H1 (cell line): ENCODE measurements around the gene MAP2K2. TPM values are rescaled to one million over a fixed set of nuclear protein-coding genes. Genes with fewer than 3 reads are reported as not detected.

Source experiments
- CTCF ChIA-PET: fragments of 300-600 bp; sonication (Branson Sonifier 250); formaldehyde crosslinking; loops from one replicate; lab custom pipeline; 2021; ENCODE audit not compliant: partially characterized antibody; lab: Charles Lee
- POLR2A ChIA-PET: fragments of 300-600 bp; sonication (Branson Sonifier 250); formaldehyde crosslinking; loops from one replicate; lab custom pipeline; 2021; ENCODE audit warnings: inconsistent platforms; ENCODE audit not compliant: partially characterized antibody; lab: Charles Lee
- DNase-seq, 2 experiments: peaks; one replicate each; pipeline versions ENCODE4 v3.0.0 to v3.0.0-alpha.2; 2010 to 2022; ENCODE audit warnings: low spot score in 2 of 2, low read depth in 1 of 2, mixed read lengths in 1 of 2
- FAIRE-seq: peaks from 2 replicates; lab custom pipeline; 2011; peaks lifted over from hg19 to GRCh38; lab: Jason Lieb, UNC
- H2AFZ ChIP-seq: 2 replicates; pipeline ENCODE4 v1.8.1; 2012; ENCODE audit warnings: low read length, inconsistent platforms
- H2AK5ac ChIP-seq: 2 replicates; pipeline ENCODE4 v1.6.1; 2013; ENCODE audit warnings: low read depth, low read length
- H2BK120ac ChIP-seq: replicated peaks from 2 replicates; pipeline ENCODE3; 2013; ENCODE audit warnings: low read depth, low read length, inconsistent platforms
- H2BK12ac ChIP-seq: 2 replicates; pipeline ENCODE4 v1.6.1; 2013; ENCODE audit warnings: low read depth, low read length
- H2BK15ac ChIP-seq: 2 replicates; pipeline ENCODE4 v1.6.1; 2013; ENCODE audit warnings: low read length
- H2BK20ac ChIP-seq: 2 replicates; pipeline ENCODE4 v1.6.1; 2013; ENCODE audit warnings: low read length
- H2BK5ac ChIP-seq: 2 replicates; pipeline ENCODE4 v1.6.1; 2013; ENCODE audit warnings: low read depth, low read length
- H3K14ac ChIP-seq: 2 replicates; pipeline ENCODE4 v1.6.1; 2013; ENCODE audit warnings: inconsistent platforms; ENCODE audit not compliant: insufficient read length
- H3K18ac ChIP-seq: 2 replicates; pipeline ENCODE4 v1.6.1; 2013; ENCODE audit warnings: low read length; ENCODE audit errors: extremely low read depth
- H3K23ac ChIP-seq: 2 replicates; pipeline ENCODE4 v1.6.1; 2013; ENCODE audit warnings: inconsistent platforms; ENCODE audit not compliant: insufficient read length
- H3K23me2 ChIP-seq: 2 replicates; pipeline ENCODE4 v1.6.1; 2013; ENCODE audit warnings: low read depth, low read length
- H3K27ac ChIP-seq: 2 replicates; pipeline ENCODE4 v1.6.1; 2011; ENCODE audit warnings: low read depth, low read length, inconsistent platforms
- H3K27me3 ChIP-seq, 4 experiments: replicated peaks in 1 of 4; 1 replicate in 1 of 4; 2 replicates in 3 of 4; pipeline versions ENCODE4 v1.6.1 to v1.8.1; 2011 to 2013; ENCODE audit warnings: low read length in 3 of 4, mild to moderate bottlenecking in 3 of 4, inconsistent platforms in 2 of 4, mixed read lengths in 2 of 4, moderate library complexity in 1 of 4; ENCODE audit not compliant: control insufficient read depth in 3 of 4, insufficient read depth in 3 of 4; ENCODE audit errors: extremely low read depth in 1 of 4
- H3K36me3 ChIP-seq, 4 experiments: 2 replicates each; pipeline versions ENCODE4 v1.6.1 to v1.8.1; 2011 to 2013; ENCODE audit warnings: mild to moderate bottlenecking in 4 of 4, low read length in 3 of 4, moderate library complexity in 2 of 4, control low read depth in 1 of 4, inconsistent platforms in 1 of 4; ENCODE audit not compliant: insufficient read depth in 4 of 4, control insufficient read depth in 2 of 4
- H3K4ac ChIP-seq: replicated peaks from 2 replicates; pipeline ENCODE3; 2013; ENCODE audit warnings: low read length, low read depth, mixed read lengths, inconsistent platforms; ENCODE audit not compliant: insufficient read length
- H3K4me1 ChIP-seq, 4 experiments: replicated peaks in 1 of 4; 1 replicate in 1 of 4; 2 replicates in 3 of 4; pipeline versions ENCODE4 v1.6.1 to v1.8.1; 2011 to 2013; ENCODE audit warnings: low read length in 3 of 4, inconsistent platforms in 2 of 4, mixed read lengths in 1 of 4; ENCODE audit not compliant: insufficient read depth in 4 of 4, control insufficient read depth in 3 of 4
- H3K4me2 ChIP-seq, 2 experiments: 2 replicates each; pipeline versions ENCODE4 v1.6.1 to v1.8.1; 2011 to 2013; ENCODE audit warnings: low read depth in 2 of 2, low read length in 2 of 2, control low read depth in 1 of 2, inconsistent platforms in 1 of 2, mild to moderate bottlenecking in 1 of 2; ENCODE audit not compliant: insufficient read depth in 1 of 2
- H3K4me3 ChIP-seq, 4 experiments: fragments of 200-600, 300-600 bp in 1 of 4; sonication (generic), shearing (Covaris generic), sonication (Bioruptor Twin) in 1 of 4; 2 replicates each; pipeline versions ENCODE4 v1.5.1 to v1.8.1; 2011 to 2016; ENCODE audit warnings: low read length in 4 of 4, low read depth in 3 of 4, control low read depth in 2 of 4, inconsistent platforms in 2 of 4, mild to moderate bottlenecking in 2 of 4, mixed read lengths in 1 of 4, moderate library complexity in 1 of 4; ENCODE audit not compliant: insufficient read depth in 2 of 4; ENCODE audit errors: extremely low read depth in 1 of 4
- H3K56ac ChIP-seq: replicated peaks from 2 replicates; pipeline ENCODE3; 2013; ENCODE audit warnings: low read depth, mild to moderate bottlenecking, mixed read lengths, low read length, inconsistent platforms; ENCODE audit not compliant: insufficient read length
- H3K79me1 ChIP-seq: 2 replicates; pipeline ENCODE4 v1.6.1; 2013; ENCODE audit warnings: low read depth, low read length, control low read depth
- H3K79me2 ChIP-seq, 2 experiments: 2 replicates each; pipeline versions ENCODE4 v1.6.1 to v1.8.1; 2012 to 2013; ENCODE audit warnings: low read length in 2 of 2, mild to moderate bottlenecking in 2 of 2, inconsistent platforms in 1 of 2; ENCODE audit not compliant: insufficient read depth in 2 of 2, control insufficient read depth in 1 of 2
- H3K9ac ChIP-seq, 4 experiments: replicated peaks in 1 of 4; 1 replicate in 1 of 4; 2 replicates in 3 of 4; pipeline versions ENCODE4 v1.6.1 to v1.8.1; 2011 to 2013; ENCODE audit warnings: low read depth in 3 of 4, low read length in 3 of 4, control low read depth in 2 of 4, mild to moderate bottlenecking in 2 of 4, moderate library complexity in 2 of 4, inconsistent platforms in 1 of 4; ENCODE audit errors: extremely low read depth in 1 of 4
- H3K9me3 ChIP-seq, 2 experiments: 2 replicates each; pipeline versions ENCODE4 v1.6.1 to v1.8.1; 2012 to 2013; ENCODE audit warnings: mild to moderate bottlenecking in 2 of 2, moderate library complexity in 2 of 2, control low read depth in 1 of 2, inconsistent platforms in 1 of 2, low read depth in 1 of 2, low read length in 1 of 2, mixed read lengths in 1 of 2; ENCODE audit not compliant: insufficient read depth in 2 of 2
- H4K20me1 ChIP-seq, 2 experiments: replicated peaks in 1 of 2; 2 replicates each; pipeline versions ENCODE3 to v1.8.1; 2011 to 2013; ENCODE audit warnings: inconsistent platforms in 2 of 2, low read length in 2 of 2, mild to moderate bottlenecking in 1 of 2; ENCODE audit not compliant: insufficient read depth in 2 of 2, control insufficient read depth in 1 of 2
- H4K5ac ChIP-seq: 2 replicates; pipeline ENCODE4 v1.6.1; 2013; ENCODE audit warnings: low read length, low read depth, mixed read lengths, inconsistent platforms; ENCODE audit not compliant: insufficient read length
- H4K8ac ChIP-seq: 2 replicates; pipeline ENCODE4 v1.8.0; 2013; ENCODE audit warnings: mild to moderate bottlenecking, moderate library complexity, low read length, inconsistent platforms; ENCODE audit not compliant: insufficient read depth; ENCODE audit errors: extremely low read depth
- H4K91ac ChIP-seq: replicated peaks from 2 replicates; pipeline ENCODE3; 2013; ENCODE audit warnings: low read length, mixed read lengths, inconsistent platforms; ENCODE audit not compliant: insufficient read length
- CHD2 ChIP-seq: IDR thresholded peaks from 2 replicates; pipeline ENCODE4 v1.6.1; 2012; ENCODE audit warnings: low read length, improper control_type of control experiment
- CREB1 ChIP-seq: IDR thresholded peaks from 2 replicates; pipeline ENCODE4 v1.6.1; 2012; ENCODE audit warnings: inconsistent platforms
- CTBP2 ChIP-seq: IDR thresholded peaks from 2 replicates; pipeline ENCODE4 v1.7.0; 2011; ENCODE audit warnings: borderline replicate concordance, mild to moderate bottlenecking, moderate library complexity, mixed read lengths, low read length; ENCODE audit not compliant: insufficient read depth, insufficient read length
- FOSL1 ChIP-seq: IDR thresholded peaks from 2 replicates; pipeline ENCODE4 v1.6.1; 2011; ENCODE audit warnings: mild to moderate bottlenecking, low read depth, low read length, moderate library complexity; ENCODE audit not compliant: insufficient read depth
- GABPA ChIP-seq: IDR thresholded peaks from 2 replicates; pipeline ENCODE4 v1.6.1; 2011; ENCODE audit warnings: mild to moderate bottlenecking, low read length, moderate library complexity, borderline replicate concordance; ENCODE audit not compliant: insufficient read depth
- KDM4A ChIP-seq: IDR thresholded peaks from one replicate; pipeline ENCODE4 v1.7.1; 2012; ENCODE audit warnings: low read depth, mild to moderate bottlenecking, moderate library complexity, low read length, inconsistent platforms; ENCODE audit not compliant: severe bottlenecking
- RBBP5 ChIP-seq: IDR thresholded peaks from 2 replicates; pipeline ENCODE4 v1.7.1; 2012; ENCODE audit warnings: low read depth, mild to moderate bottlenecking, inconsistent platforms, low read length, moderate library complexity, borderline replicate concordance
- RXRA ChIP-seq: IDR thresholded peaks from 2 replicates; pipeline ENCODE4 v1.6.1; 2011; ENCODE audit warnings: low read depth, mild to moderate bottlenecking, low read length, moderate library complexity; ENCODE audit not compliant: insufficient read depth
- TAF7 ChIP-seq: optimal IDR thresholded peaks from 2 replicates; pipeline ENCODE3; 2011; ENCODE audit warnings: low read depth, mild to moderate bottlenecking, inconsistent platforms, low read length, moderate library complexity, borderline replicate concordance
- ZNF274 ChIP-seq: IDR thresholded peaks from 2 replicates; pipeline ENCODE4 v1.7.0; 2012; ENCODE audit warnings: low read length, borderline replicate concordance; ENCODE audit errors: extremely low read depth
- WGBS, 2 experiments: shearing (Covaris generic) in 1 of 2; methylation state at CpG; one replicate each; pipeline versions ENCODE4 v1.1.6 to v1.1.7; 2013 to 2015; ENCODE audit warnings: low lambda C conversion rate in 2 of 2, mixed read lengths in 2 of 2, inconsistent platforms in 1 of 2, low coverage in 1 of 2, missing lambda C conversion rate in 1 of 2; ENCODE audit not compliant: insufficient replicate concordance in 2 of 2, insufficient coverage in 1 of 2, insufficient read length in 1 of 2; ENCODE audit errors: extremely low coverage in 1 of 2, missing lambda C conversion rate in 1 of 2; 5-methylcytosine and 5-hydroxymethylcytosine counted together
- polyA plus RNA-seq, 7 experiments: library from polyadenylated mRNA; depleted of rRNA in 3 of 7; stranded (reverse) in 5 of 7; unstranded in 2 of 7; fragments of >200 nt in 5 of 7; fragments of 200-250 nt in 2 of 7; gene quantifications; 1 replicate in 5 of 7; 2 replicates in 1 of 7; 4 replicates in 1 of 7; pipeline versions ENCODE4 v1.2.1 to v1.2.3, GENCODE V29; 2011 to 2013; ENCODE audit warnings: missing spikeins in 2 of 7, mixed read lengths in 2 of 7
- total RNA-seq: library from RNA; stranded (reverse); fragmentation: NEBNext Ultra II Directional; extraction: Animal tissue kit (Norgen Biotek cat#: 25700); gene quantifications from 2 replicates; pipeline ENCODE4 v1.2.1, GENCODE V29; 2021

MAP2K2 gene
- total and polyA plus RNA-seq, 2 of the 8 experiments (the other 6 are each of a cell fraction or from before 2014, with no cell fraction given): 111 to 162 TPM

DNA sequence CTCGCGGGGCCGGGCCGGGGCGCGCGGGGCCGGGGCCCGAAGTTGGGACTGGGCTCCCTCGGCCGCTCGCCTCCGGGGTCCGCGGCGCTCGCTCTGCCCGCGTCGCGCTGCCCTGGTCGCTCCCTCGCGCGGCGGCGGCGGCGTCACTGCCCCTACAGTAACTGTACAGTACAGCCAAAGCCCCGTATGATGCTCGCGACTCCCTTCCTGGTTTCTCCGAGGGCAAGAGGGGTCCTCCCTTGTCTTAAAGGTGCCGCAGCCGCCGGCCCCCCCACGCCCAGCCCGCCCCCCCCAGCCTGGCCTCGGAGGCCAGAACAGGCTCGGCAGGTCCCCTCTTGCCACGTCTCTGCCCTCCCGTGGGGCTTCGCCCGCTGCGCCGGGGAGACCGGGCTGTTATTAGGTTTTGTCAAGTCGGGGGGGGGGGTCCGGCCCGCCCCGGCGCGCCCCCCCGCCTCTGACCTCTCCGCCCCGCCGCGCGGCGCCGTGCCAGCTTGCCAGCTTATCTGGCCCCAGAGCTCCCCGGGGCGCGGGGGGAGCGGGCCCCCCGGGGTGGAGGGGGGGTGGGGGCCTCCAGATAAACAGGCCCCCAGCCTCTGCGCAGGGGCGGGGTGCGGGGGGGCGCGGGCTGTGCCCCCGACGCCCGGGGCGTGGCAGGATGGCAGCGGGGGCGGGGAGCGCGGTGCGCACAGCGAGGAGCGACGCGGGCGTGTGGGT, 57.1 kb downstream of the MAP2K2 start, which contains the start of gene ZBTB7A:
ZBTB7A (minus strand) TSS at position 218 of the 714 bp plus-strand sequence. CDS start 11,667 bp downstream, outside the sequence.
- Histone ChIP-seq H3K79me1 (peaks cover 7% of the 10 kb centered on the region), H2AK5ac (no peak within 1 kb of the TSS), H4K5ac (no peak within 1 kb of the TSS), H2BK5ac (no peak within 1 kb of the TSS), H2AFZ (no peak within 1 kb of the TSS), H3K36me3 (no peaks in the 10 kb centered on the region), H2BK20ac (no peak within 1 kb of the TSS), H3K14ac (no peak within 1 kb of the TSS), H3K4me1 (peaks cover 0 to 20% (median 10%) of the 10 kb centered on the region in 4 experiments; a peak in 5 of 7 replicates), H3K27ac (no peak within 1 kb of the TSS), H4K20me1 (peaks cover 14 to 19% of the 10 kb centered on the region in 2 experiments), H3K56ac (peak within 1 kb of the TSS; percentile 30), H2BK12ac (no peak within 1 kb of the TSS), H3K23ac (no peak within 1 kb of the TSS), H3K23me2 (peaks cover 6% of the 10 kb centered on the region; the same call in 1 of the 2 replicates), H3K79me2 (peaks cover 14 to 32% of the 10 kb centered on the region in 2 experiments; a peak in 3 of 4 replicates), H3K9me3 (no peaks in the 10 kb centered on the region), H2BK15ac (no peak within 1 kb of the TSS), H3K4ac (peak within 1 kb of the TSS; percentile 38), H3K18ac (no peak within 1 kb of the TSS; the same call in 1 of the 2 replicates), H3K4me2 (peak within 1 kb of the TSS; percentile 66 to 72), H3K4me3 (peak within 1 kb of the TSS; percentile 34 to 93 (median 62)), H2BK120ac (no peak within 1 kb of the TSS), H3K27me3 (peaks cover 10 to 24% (median 22%) of the 10 kb centered on the region in 4 experiments), H4K8ac (peak within 1 kb of the TSS; percentile 86), H3K9ac (peak within 1 kb of the TSS in 2 of 4 experiments; percentile 22 to 71; a peak in 2 of 7 replicates), H4K91ac (no peak within 1 kb of the TSS)
- TF ChIP-seq CTBP2 (no peak), FOSL1 (no peak), RBBP5 (peak; percentile 6; the same call in 1 of the 2 replicates), ZNF274 (no peak), GABPA (no peak), KDM4A (peak; percentile 39), RXRA (no peak), TAF7 (no peak), CHD2 (no peak), CREB1 (peak; percentile 69)
- POLR2A ChIA-PET: interaction anchor here (0.7 to 1.1 kb wide), 3 partner anchors 9 to 84 kb away, joined by 3 to 4 read pairs (median 4); no protein-coding TSS in a partner anchor
- WGBS, 2 experiments: 7% methylated on average over 3 of the region's 85 CpGs; no CpG with 5 or more reads in 1 of the 2 experiments
- FAIRE-seq (no peak), DNase-seq (no peak)
- CTCF ChIA-PET: interaction anchor here (1.0 kb wide), 1 partner anchor 10 kb away, joined by 3 read pairs; no protein-coding TSS in a partner anchor
